ENCODE results near the gene MAPK7. TPM values are rescaled to one million over a fixed set of nuclear protein-coding genes. Genes with fewer than 3 reads are reported as not detected.
A peak's percentile ranks its signal among the peaks of the same experiment; 100 is the strongest.

Gene MAPK7
- total and polyA plus RNA-seq, 2 experiments from 2014 or later = 26.1 to 49.0 TPM

DNA sequence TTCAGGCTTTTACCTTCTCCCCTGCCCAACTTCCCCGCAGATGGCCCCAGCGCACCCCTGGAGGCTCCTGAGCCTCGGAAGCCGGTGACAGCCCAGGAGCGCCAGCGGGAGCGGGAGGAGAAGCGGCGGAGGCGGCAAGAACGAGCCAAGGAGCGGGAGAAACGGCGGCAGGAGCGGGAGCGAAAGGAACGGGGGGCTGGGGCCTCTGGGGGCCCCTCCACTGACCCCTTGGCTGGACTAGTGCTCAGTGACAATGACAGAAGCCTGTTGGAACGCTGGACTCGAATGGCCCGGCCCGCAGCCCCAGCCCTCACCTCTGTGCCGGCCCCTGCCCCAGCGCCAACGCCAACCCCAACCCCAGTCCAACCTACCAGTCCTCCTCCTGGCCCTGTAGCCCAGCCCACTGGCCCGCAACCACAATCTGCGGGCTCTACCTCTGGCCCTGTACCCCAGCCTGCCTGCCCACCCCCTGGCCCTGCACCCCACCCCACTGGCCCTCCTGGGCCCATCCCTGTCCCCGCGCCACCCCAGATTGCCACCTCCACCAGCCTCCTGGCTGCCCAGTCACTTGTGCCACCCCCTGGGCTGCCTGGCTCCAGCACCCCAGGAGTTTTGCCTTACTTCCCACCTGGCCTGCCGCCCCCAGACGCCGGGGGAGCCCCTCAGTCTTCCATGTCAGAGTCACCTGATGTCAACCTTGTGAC lies 3.6 kb downstream of the MAPK7 start:
- TF ChIP-seq, protein P1, sequence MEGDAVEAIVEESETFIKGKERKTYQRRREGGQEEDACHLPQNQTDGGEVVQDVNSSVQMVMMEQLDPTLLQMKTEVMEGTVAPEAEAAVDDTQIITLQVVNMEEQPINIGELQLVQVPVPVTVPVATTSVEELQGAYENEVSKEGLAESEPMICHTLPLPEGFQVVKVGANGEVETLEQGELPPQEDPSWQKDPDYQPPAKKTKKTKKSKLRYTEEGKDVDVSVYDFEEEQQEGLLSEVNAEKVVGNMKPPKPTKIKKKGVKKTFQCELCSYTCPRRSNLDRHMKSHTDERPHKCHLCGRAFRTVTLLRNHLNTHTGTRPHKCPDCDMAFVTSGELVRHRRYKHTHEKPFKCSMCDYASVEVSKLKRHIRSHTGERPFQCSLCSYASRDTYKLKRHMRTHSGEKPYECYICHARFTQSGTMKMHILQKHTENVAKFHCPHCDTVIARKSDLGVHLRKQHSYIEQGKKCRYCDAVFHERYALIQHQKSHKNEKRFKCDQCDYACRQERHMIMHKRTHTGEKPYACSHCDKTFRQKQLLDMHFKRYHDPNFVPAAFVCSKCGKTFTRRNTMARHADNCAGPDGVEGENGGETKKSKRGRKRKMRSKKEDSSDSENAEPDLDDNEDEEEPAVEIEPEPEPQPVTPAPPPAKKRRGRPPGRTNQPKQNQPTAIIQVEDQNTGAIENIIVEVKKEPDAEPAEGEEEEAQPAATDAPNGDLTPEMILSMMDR (IDR thresholded peaks at IDR 0.05; ENCODE audit: poor library complexity) = no peak
- no peak for TF ChIP-seq EZH2phosphoT487 (IDR thresholded peaks at IDR 0.05; ENCODE audit: low read depth, severe bottlenecking, unreplicated experiment)
- H3K4me1 ChIP-seq (ENCODE audit: insufficient read depth) = peaks cover 30% of the 10 kb centered on the region
- WGBS (ENCODE audit: low lambda C conversion rate, missing lambda C conversion rate) = 97% methylated on average over 24 of the region's 31 CpGs

DNA sequence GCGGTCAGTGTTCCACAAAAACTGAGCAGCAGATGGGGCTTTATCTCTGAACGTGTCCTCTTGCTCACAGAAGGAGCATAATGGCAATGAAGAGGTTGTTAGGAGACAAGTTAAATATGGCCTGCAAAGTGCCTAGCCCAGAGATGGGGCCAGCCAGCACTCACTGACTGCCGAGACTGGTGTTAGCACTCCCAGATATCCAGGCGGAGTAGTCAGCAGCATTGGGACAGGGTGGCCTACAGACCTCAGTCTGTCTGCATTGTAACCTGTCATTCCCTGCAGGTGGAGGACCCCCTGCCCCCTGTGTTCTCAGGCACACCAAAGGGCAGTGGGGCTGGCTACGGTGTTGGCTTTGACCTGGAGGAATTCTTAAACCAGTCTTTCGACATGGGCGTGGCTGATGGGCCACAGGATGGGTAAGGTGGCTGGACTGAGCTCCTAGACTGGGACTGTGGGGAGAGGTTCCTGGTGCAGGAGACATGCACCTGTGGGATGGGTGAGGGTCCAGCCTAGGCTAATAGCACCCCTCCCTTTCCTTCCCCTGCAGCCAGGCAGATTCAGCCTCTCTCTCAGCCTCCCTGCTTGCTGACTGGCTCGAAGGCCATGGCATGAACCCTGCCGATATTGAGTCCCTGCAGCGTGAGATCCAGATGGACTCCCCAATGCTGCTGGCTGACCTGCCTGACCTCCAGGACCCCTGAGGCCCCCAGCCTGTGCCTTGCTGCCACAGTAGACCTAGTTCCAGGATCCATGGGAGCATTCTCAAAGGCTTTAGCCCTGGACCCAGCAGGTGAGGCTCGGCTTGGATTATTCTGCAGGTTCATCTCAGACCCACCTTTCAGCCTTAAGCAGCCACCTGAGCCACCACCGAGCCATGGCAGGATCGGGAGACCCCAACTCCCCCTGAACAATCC lies 4.5 kb downstream of the MAPK7 start:
- Histone ChIP-seq H3K27ac (no peak overlapping the region), H3K27me3 (no peaks in the 10 kb centered on the region), H3K4me3 (no peak overlapping the region), H3K4me2 (no peak overlapping the region), H3K4me1 (ENCODE audit: insufficient read depth) (peaks cover 38% of the 10 kb centered on the region), H2AFZ (no peak overlapping the region), H3K36me3 (replicated peaks; ENCODE audit: insufficient read depth, low read depth) (no peaks in the 10 kb centered on the region), H3K79me2 (peaks cover 43% of the 10 kb centered on the region), H3K9me3 (ENCODE audit: low read depth) (no peaks in the 10 kb centered on the region), H4K20me1 (ENCODE audit: insufficient read depth, poor library complexity, severe bottlenecking) (no peaks in the 10 kb centered on the region), H3K9me2 (replicated peaks; ENCODE audit: insufficient read depth) (no peaks in the 10 kb centered on the region)
- DNase-seq (ENCODE audit: low spot score) = no peak
- 86% methylated on average over 13 of the region's 13 CpGs for WGBS (ENCODE audit: low lambda C conversion rate, missing lambda C conversion rate)
- TF ChIP-seq, protein P1 (IDR thresholded peaks at IDR 0.05; ENCODE audit: poor library complexity) = no peak
- TF ChIP-seq EZH2phosphoT487 (IDR thresholded peaks at IDR 0.05; ENCODE audit: low read depth, severe bottlenecking, unreplicated experiment) (no peak), EZH2 (IDR thresholded peaks at IDR 0.05; ENCODE audit: borderline replicate concordance) (no peak)

More for the DNA sequence above, 3.6 kb downstream of the MAPK7 start:
- no peaks in the 10 kb centered on the region for H4K20me1 ChIP-seq (ENCODE audit: insufficient read depth, poor library complexity, severe bottlenecking)
- H3K36me3 ChIP-seq (replicated peaks; ENCODE audit: insufficient read depth, low read depth) = no peaks in the 10 kb centered on the region
- no peak for DNase-seq (ENCODE audit: low spot score)
- H3K9me2 ChIP-seq (replicated peaks; ENCODE audit: insufficient read depth) = no peaks in the 10 kb centered on the region
- H3K4me3 ChIP-seq = no peak overlapping the region
- H3K9me3 ChIP-seq (ENCODE audit: low read depth) = no peaks in the 10 kb centered on the region
- H3K4me2 ChIP-seq = no peak overlapping the region
- no peak overlapping the region for H3K27ac ChIP-seq
- H2AFZ ChIP-seq = no peak overlapping the region
- no peaks in the 10 kb centered on the region for H3K27me3 ChIP-seq
- H3K79me2 ChIP-seq = peaks cover 43% of the 10 kb centered on the region

DNA sequence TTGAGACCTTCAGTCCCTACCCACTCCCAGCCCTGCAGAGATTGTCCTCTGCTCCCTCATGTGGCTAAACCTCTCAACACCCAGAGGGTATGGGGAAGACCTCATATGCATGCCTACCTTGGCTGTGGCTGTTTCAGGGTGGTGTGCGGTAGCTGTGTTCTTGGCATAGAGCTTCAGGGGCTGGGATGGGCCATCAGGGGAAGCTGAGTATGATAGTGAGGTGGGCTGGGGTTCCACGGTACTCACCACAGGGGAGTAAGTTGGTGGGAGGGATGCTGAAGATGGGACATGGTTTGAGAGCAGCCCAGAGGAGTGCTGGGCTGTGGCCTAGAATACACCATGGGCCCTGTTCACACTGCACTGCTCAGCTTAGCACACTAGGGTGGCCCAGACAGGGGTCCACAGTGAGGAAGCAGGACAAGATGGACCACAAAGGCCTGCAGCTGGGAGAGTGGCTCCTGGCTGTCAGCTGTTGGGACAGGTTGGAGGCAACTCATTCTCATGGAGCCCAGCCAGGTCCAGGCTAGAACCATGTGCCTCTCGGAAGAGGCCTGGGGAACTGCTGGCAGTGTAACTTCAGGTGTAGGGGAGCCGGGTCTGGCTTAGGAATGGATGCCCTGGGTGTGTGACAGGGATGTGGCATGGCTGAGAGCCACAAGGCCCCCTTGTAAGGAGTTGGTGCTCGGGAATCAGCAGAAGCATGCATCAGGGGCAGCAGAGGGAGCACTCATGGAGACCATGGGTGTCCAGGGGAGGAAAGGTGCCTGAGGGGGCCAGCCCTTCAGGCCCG lies 5.6 kb downstream of the MAPK7 start:
- H3K4me1 ChIP-seq (ENCODE audit: insufficient read depth) = peaks cover 49% of the 10 kb centered on the region
- H3K36me3 ChIP-seq (replicated peaks; ENCODE audit: insufficient read depth, low read depth) = no peaks in the 10 kb centered on the region

More for the DNA sequence above, 5.6 kb downstream of the MAPK7 start:
- Histone ChIP-seq H3K9me2 (replicated peaks; ENCODE audit: insufficient read depth) (no peaks in the 10 kb centered on the region), H3K27me3 (no peaks in the 10 kb centered on the region), H2AFZ (no peak overlapping the region), H3K4me3 (no peak overlapping the region), H3K4me2 (peak overlapping the region; percentile 68), H4K20me1 (ENCODE audit: insufficient read depth, poor library complexity, severe bottlenecking) (no peaks in the 10 kb centered on the region), H3K9me3 (ENCODE audit: low read depth) (no peaks in the 10 kb centered on the region), H3K79me2 (peaks cover 39% of the 10 kb centered on the region), H3K27ac (peak overlapping the region; percentile 90)
- DNase-seq (ENCODE audit: low spot score) = no peak
- TF ChIP-seq EZH2phosphoT487 (IDR thresholded peaks at IDR 0.05; ENCODE audit: low read depth, severe bottlenecking, unreplicated experiment) (no peak), EZH2 (IDR thresholded peaks at IDR 0.05; ENCODE audit: borderline replicate concordance) (no peak)
- TF ChIP-seq, protein P1 (IDR thresholded peaks at IDR 0.05; ENCODE audit: poor library complexity) = no peak
- WGBS (ENCODE audit: low lambda C conversion rate, missing lambda C conversion rate) = 87% methylated on average over 6 of the region's 6 CpGs
